DMS153 (cell line): ENCODE results near the gene PLRG1.

Experiments used
- DNase-seq: peaks from one replicate; lab custom pipeline; 2025; lab: John Stamatoyannopoulos, UW

The PLRG1 gene

DNA sequence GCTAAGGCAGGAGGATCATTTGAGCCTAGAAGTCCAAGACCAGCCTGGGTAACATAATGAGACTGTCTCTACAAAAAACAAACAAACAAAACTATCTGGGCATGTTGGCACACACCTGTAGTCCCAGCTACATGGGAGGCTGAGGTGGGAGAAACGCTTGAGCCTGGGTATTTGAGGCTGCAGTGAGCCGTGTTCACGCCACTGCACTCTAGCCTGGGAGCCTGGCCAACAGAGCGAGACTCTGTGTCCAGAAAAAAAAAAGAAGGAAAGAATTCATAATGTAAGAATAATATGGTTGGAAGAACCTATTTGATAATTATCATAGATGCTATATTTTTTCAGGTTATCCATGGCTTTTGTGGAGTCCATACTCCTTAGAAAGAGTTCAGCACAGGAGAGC is 32.6 kb downstream of the PLRG1 start:
- no peak for DNase-seq

DNA sequence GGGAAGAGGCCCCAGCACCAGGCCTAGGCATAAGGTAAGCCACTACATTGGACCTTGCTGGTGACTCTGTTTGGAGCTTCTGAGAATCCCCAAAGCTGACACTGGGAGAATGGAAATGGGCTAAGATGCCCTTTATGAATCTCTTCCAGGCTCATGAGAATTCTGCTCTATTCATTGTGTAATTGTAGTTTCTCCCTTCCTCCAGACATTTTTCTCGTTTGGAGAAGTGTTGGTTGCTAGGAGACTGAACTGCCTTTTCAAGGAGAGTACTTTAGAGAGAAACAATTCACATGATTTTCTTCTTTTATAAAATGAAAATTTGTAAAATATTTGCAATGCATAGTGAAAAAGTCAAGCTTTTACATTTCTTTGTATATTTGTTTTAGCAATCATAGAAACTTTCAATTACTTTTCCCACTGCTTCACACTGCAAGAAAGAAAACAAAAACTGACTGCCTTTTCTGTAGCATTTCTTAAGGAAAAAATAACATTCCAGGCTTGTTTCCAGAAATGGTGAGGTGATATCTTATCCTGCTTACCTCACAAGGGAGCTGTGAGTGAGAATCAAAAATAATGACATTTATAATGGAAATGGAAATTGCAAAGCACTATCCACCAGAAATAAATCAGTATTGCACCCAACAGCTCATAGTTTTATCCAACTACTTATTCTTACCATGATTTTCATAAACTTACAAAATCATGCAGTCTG is 33.7 kb downstream of the PLRG1 start:
- no peak for DNase-seq

DNA sequence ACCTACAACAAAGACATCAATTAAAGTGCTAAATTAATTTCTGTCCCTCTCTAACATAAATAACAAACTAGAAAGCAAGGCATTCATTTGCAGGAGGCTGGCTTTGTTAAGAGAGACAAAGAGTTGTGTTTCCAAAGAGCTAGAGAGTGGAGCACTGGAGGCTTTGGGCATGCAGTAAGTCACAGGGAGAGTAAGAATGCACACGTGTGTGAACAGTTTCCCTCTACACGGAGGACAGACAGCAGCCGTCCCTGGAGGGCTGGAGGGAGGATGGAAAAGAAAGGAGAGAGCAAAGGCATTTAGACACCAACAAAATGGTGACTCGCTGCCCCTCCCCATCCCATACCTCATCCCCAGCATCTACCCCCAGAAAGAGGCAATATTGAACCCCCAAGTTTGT is 38.2 kb downstream of the PLRG1 start:
- DNase-seq: no peak

DNA sequence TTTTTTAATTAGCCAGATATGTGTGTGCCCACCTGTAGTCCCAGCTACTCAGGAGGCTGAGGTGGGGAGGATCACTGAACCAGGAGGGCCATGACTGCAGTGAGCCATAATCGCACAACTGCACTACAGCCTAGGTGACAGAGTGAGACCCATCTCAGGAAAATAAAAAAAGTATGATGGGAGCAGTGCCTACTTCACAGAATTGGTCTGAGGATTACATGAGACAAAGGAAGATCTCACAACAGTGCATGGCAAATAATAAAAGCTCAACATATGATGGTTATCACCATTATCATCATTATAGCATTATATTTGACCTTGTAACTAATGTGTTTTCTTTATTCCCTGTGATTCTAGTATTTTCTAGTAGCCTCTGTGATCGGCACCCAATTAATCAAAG is 38.7 kb downstream of the PLRG1 start:
- DNase-seq: no peak

DNA sequence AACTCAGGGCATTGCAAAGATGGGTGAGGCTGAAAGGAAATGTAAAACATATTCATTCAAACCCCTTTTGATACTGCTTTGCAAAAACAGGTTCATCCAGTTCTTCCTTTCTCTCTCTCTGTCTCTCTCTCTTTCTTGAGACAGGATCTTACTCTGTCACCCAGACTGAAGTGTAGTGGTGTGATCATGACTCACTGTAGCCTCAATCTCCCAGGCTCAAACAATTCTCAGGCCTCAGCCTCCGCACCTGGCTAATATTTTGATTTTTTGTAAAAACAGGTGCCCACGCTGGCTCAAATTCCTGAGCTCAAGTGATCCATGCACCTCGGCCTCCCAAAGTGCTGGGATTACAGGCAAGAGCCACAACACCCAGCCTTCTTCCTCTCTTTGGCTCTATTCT is 43.0 kb downstream of the PLRG1 start:
- DNase-seq: no peak

DNA sequence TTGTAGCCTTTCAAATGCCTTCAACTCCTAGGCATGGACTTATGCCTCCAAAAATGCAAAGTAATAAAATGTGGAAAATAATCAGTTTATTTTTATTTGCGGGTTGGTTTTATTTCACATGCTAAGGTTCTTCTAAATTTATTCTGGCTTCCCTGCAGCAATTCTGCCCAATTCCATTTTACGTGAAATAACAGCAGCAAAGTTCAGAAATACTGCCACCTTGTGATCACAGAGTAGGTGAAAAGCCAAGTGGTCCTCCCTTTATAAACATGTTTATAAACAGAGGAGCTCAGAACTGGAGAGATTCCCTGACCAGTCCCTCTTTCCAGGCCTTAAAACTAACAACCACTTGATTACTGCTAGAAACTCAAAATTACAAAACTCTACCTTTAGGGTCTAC is 43.9 kb downstream of the PLRG1 start:
- DNase-seq: no peak

DNA sequence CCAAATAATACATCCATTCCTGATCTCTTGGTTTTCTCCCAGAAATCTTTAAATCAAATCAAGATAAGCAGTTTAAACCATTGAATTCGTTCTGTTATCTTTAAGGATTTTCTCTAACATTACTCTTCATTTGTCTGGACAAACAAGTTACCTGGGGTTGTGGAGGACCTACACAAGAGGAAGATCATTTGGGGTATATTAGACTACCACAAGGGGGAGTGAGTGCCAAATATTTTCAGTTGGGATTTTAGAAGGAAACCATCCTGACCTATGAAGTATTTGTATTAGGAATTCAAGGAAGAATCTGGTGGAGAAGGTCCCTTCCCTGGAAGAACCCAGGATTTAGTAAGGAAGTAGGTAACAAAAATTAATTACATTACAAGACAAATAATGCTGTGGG is 46.6 kb downstream of the PLRG1 start:
- DNase-seq: no peak

DNA sequence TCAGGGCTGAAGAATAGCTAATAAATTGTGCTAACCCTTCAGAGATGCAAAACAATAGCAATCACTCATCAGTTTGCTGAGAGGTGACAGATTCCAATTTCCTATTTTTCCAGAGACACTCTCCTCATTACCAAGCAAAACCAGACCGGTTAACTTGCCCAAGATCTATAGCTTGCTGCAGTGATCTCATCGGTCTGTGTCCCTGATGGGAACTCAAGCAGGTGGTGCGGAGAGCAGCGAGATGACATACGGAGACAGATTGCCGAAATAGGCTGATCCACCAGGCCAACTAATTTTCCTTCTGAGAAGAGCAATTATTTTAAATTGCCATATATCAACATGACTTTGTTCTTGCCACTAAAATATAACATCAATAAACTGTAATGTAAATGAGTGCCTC is 48.1 kb downstream of the PLRG1 start:
- no peak for DNase-seq

DNA sequence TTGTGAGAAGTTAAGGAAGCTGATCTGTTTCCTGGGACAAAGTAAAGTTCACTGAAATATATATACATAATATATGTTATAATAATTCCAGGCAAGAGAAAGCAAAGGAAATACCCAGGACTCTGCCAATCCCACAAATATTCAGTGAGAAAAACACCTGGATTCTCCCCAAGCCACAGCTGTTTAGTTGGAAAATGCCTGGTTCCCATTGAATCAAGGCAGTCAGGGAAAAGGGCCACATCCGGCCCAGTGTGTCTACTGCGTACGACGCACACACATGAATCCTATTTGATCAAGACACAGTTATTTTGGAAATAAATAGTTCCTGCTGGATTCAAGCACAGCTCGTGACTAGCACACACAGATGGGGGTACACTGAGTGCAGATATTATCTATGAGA is 52.3 kb downstream of the PLRG1 start:
- no peak for DNase-seq

DNA sequence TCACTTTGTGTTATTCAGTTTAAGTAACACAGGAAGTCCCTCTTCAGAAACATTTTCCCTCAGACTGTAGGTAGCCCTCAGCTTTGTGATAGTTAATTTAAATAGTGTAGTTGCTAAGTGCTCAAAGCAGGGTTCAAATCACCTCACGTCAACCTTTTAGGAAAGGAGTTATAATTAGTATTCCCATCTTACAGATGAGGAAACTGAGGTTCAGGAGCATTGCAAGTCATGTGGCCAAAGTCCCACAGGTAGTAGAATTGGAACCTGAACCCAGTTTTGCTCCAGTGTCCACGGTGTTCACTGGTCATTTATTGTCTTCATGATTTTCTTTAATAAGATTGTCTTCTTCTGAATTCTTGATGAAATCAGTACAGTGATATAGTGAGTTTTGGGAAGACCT is 54.3 kb downstream of the PLRG1 start:
- no peak for DNase-seq

DNA sequence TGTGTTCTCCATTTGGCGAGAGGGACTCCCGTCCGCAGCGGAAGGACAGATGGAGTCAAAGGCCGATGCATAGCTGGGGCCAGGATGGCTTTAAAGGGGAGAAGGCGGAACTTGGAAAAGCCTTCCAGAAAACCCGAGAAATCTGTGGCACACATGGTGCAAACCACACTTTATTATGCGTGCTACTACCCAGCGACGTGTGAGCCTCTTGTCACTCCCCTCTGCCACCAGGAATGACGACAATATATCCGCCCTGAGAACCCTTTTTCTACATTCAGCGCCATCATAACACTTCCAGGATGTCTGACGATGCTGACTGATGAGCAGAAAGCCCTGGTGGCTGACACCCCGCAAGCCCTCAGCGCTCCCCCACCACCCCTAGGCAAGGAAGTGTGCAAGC is 57.9 kb downstream of the PLRG1 start:
- DNase-seq: no peak

DNA sequence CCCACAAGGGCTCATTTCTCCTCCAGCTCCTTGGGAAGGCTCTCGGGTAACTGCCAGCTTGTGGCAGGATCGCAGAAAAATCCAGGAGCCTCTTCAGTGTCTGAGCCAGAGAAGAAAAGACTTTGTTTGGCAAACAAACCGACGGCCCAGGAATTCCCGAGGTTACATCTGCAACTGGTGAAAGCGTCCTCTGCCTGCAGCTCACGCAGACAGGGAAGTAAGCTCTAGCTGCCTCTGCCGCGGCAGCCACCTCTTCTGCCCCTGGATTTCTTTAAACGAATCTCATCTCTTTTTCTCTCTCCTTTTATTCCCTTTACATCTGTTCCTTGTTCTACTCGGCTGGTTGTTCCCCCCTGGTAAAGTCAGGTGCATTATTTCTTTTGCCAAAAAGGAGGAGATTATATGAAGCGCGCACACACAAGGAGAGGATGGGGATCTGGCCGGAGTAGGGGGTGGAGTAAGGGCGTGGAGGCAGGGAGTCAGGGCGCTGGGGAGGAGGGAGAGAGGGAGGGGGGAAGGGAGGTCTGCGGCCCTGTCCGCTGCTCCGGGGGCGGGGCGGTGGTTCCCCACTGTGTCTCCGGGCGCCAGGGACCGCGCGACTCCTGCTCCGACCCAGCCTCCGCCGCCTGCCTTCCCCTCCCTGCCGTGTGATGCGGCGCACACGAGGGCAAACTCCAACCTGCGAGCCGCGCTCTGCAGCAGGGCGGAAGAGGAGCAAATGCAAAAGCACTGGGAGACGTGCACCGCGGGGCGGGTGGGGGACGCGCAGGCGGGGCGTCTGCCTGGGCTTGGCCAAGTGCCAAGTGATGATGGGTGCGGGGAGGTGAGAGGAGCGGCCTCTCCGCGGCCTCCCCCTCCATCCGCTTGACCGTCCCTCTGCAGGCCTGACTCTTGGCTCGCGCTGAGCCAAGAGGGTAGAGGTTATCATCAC is 58.6 kb downstream of the PLRG1 start, which contains the start of gene DCHS2:
Gene DCHS2 (minus strand): TSS at position 459 of the 931 bp plus-strand sequence. CDS start 444 bp downstream, at position 15.
- no peak for DNase-seq

DNA sequence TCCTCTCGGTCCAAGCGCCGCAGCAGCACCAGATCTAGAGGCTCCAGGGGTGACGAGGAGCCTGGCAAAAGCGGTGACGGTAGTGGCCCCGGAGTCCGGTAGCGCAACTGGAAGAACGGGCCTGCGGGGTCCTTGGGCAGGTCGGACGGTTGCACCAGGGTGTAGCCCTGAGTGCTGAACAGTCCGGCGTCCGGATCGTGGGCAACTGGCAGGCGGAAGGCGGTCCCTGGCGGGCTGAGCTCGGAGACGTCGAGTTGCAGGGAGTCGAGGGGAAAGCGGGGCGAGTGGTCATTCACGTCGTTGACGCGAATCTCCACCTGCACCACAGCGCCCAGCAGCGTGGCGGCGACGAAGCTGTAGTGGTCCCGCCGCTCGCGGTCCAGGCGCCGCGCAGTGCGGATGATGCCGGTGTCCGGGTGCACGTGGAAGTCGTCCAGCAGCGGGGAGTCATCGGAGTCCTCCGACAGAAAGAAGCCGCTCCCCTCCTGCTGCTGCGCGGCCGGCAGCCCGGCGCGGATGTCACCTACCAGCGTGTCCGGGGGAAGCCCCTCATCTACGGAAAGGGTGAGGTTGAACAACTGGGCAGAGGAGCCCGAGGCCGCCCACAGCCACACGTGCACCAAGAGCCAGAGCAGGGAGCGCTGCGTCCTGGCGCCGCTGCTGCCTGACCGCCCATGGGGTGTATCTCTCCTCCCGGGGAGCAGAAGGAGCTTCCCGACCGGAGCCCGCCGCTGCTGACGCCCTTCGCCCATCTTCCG is 59.4 kb downstream of the PLRG1 start:
- DNase-seq: no peak

DNA sequence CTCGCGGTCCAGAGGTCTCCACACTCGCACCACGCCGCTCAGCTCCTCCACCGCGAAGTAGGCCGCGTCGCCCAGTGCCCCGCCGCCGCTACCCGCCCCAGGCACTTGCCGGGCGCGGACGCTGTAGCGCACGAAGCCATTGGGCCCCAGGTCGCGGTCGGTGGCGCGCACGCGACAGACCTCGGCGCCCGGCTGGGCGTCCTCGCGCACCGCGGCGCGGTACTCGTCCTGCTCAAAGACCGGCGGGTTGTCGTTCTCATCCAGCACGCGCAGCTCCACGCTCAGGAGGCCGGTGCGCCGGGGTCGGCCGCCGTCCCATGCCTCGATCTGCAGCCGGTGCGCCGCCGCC is 60.0 kb downstream of the PLRG1 start:
- no peak for DNase-seq

DNA sequence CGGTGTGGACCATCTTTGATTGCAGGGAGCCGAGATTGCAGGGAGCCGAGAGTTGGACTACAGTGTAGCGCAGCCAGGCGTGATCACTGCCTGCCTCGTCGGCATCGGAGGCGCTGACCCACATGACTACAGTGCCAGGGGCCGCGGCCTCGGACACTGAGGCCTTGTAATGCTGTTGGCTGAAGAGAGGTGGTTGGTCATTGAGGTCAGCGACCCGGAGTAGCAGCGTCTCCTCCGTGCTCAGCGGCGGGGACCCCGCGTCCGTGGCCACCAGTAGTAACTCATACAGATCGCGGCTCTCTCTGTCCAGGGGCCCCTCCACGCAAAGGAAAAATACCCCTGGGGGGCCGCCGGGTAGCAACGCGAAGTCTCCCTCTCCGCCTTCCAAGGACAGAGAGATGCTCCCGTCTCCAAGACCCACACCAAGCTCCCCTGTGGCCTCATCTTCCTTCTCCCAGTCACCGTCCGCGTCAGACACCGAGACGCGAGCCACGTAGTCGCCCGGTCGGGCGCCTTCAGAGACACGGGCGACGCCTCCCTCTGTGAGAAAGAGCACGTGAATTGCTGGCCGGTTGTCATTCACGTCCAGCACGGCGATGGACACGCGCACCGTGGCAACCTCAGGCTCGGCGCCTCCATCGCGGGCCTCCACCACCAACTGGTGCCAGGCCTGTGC is 60.5 kb downstream of the PLRG1 start:
- no peak for DNase-seq

DNA sequence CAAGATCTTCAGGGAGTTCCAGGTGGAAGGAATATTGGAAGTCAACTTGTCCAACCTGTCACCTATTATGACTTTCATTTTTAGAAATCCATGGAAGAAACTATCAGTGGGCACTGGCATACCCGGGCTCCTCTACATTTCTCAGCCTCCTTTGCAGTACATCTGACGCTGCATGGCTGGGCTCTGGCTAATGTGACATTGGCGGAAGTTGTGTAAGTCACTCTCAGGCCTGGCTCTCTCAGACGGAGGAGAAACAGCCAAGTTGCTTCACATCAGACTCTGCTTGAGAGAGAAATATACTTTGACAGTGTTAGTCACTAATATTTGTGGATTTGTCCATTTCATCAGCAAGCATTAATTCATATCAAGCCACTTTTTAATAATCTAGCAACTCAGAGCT is 63.1 kb downstream of the PLRG1 start:
- no peak for DNase-seq

DNA sequence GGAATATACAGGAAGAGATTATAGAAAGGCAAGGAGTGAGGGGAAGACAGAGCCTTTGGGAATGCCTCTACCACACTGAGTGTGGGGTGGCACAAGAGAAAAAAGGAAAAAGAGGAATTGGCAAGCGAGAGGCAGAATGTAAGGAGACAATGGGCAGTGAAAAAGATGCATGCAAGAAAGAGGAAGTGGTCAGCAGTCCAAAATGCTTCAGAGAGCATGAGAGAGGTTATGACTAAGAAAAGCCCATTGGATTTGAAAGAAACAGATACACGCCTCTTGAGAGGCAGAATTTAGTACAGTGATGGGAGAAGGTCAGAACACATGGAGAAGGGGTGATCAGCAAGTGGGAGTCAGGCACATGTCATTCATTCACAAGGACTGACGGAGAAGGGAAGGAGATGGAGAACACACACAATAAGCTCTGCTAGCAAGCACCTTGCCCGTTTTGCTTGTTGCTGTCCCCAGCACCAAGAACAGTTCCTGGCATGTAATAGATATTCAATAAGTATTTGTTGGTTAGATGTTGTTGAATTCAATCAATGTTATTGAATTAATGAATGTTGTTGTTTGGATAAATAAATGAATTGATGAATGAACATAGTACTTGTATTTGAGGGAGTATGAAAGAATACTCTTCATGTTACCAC is 65.0 kb downstream of the PLRG1 start:
- DNase-seq: no peak
